ENCODE measurements around the gene ARMH2.

- TF ChIP-seq, protein P1, sequence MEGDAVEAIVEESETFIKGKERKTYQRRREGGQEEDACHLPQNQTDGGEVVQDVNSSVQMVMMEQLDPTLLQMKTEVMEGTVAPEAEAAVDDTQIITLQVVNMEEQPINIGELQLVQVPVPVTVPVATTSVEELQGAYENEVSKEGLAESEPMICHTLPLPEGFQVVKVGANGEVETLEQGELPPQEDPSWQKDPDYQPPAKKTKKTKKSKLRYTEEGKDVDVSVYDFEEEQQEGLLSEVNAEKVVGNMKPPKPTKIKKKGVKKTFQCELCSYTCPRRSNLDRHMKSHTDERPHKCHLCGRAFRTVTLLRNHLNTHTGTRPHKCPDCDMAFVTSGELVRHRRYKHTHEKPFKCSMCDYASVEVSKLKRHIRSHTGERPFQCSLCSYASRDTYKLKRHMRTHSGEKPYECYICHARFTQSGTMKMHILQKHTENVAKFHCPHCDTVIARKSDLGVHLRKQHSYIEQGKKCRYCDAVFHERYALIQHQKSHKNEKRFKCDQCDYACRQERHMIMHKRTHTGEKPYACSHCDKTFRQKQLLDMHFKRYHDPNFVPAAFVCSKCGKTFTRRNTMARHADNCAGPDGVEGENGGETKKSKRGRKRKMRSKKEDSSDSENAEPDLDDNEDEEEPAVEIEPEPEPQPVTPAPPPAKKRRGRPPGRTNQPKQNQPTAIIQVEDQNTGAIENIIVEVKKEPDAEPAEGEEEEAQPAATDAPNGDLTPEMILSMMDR (IDR thresholded peaks at IDR 0.05; ENCODE audit: poor library complexity, severe bottlenecking) = no peak
- TF ChIP-seq EP300 (conservative IDR thresholded peaks at IDR 0.05; ENCODE audit: poor library complexity, severe bottlenecking) (no peak), POLR2AphosphoS5 (IDR thresholded peaks at IDR 0.05) (no peak)
- TF ChIP-seq, protein P2, sequence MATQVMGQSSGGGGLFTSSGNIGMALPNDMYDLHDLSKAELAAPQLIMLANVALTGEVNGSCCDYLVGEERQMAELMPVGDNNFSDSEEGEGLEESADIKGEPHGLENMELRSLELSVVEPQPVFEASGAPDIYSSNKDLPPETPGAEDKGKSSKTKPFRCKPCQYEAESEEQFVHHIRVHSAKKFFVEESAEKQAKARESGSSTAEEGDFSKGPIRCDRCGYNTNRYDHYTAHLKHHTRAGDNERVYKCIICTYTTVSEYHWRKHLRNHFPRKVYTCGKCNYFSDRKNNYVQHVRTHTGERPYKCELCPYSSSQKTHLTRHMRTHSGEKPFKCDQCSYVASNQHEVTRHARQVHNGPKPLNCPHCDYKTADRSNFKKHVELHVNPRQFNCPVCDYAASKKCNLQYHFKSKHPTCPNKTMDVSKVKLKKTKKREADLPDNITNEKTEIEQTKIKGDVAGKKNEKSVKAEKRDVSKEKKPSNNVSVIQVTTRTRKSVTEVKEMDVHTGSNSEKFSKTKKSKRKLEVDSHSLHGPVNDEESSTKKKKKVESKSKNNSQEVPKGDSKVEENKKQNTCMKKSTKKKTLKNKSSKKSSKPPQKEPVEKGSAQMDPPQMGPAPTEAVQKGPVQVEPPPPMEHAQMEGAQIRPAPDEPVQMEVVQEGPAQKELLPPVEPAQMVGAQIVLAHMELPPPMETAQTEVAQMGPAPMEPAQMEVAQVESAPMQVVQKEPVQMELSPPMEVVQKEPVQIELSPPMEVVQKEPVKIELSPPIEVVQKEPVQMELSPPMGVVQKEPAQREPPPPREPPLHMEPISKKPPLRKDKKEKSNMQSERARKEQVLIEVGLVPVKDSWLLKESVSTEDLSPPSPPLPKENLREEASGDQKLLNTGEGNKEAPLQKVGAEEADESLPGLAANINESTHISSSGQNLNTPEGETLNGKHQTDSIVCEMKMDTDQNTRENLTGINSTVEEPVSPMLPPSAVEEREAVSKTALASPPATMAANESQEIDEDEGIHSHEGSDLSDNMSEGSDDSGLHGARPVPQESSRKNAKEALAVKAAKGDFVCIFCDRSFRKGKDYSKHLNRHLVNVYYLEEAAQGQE (IDR thresholded peaks at IDR 0.05; ENCODE audit: borderline replicate concordance) = no peak
These were observed 26.5 kb upstream of the ARMH2 start for GRCh38 chr6:24825130-24825630.

All from neural cell (in vitro differentiated cells).